CD4-positive, alpha-beta T cell treated with Interleukin-4 for 1 hour (primary cell): Measurements from ENCODE around the gene KHSRP.

Experiments
- DNase-seq, 2 donors: peaks; one replicate each; pipeline ENCODE4 v3.0.0-alpha.2; 2020 to 2022

The KHSRP gene

GRCh38 chr19:6424195-6424938, at the start of gene KHSRP:
KHSRP (minus strand) TSS chr19:6424811; CDS start chr19:6424701, 110 bp downstream.
- DNase-seq, result peak in 1 of 2 donors; percentile 22

- DNase-seq, result no peak
Observed at GRCh38 chr19:6473647-6474046, 49.0 kb upstream of the KHSRP start.

- no peak for DNase-seq
Observed at GRCh38 chr19:6472713-6473112, 48.1 kb upstream of the KHSRP start.

- no peak for DNase-seq
Observed at GRCh38 chr19:6471076-6471475, 46.5 kb upstream of the KHSRP start.

- DNase-seq, result no peak
Observed at GRCh38 chr19:6470173-6470572, 45.6 kb upstream of the KHSRP start.

GRCh38 chr19:6467384-6467783, 42.8 kb upstream of the KHSRP start:
- DNase-seq, result no peak

GRCh38 chr19:6466526-6467248, 42.1 kb upstream of the KHSRP start:
- no peak for DNase-seq

- no peak for DNase-seq
Observed at GRCh38 chr19:6465663-6466062, 41.1 kb upstream of the KHSRP start.

- DNase-seq, result no peak
Observed at GRCh38 chr19:6465006-6465405, 40.4 kb upstream of the KHSRP start.

- peak; percentile 61 to 66 for DNase-seq
Observed at GRCh38 chr19:6464070-6464873, 39.7 kb upstream of the KHSRP start, which contains the start of gene CRB3. CRB3 (plus strand) TSS chr19:6464271; CDS start chr19:6464702, 431 bp downstream.

- peak; percentile 95 to 97 for DNase-seq
Observed at GRCh38 chr19:6460099-6460884, 35.7 kb upstream of the KHSRP start.

- peak; percentile 60 to 65 for DNase-seq
Observed at GRCh38 chr19:6459262-6460098, 34.9 kb upstream of the KHSRP start, which contains the start of gene SLC25A23. SLC25A23 (minus strand) TSS chr19:6459792; CDS start chr19:6459628, 164 bp downstream.

- no peak for DNase-seq
Observed at GRCh38 chr19:6458695-6459261, 34.2 kb upstream of the KHSRP start.

- DNase-seq, result no peak
Observed at GRCh38 chr19:6457958-6458694, 33.5 kb upstream of the KHSRP start.

- DNase-seq, result no peak
Observed at GRCh38 chr19:6455924-6456323, 31.3 kb upstream of the KHSRP start.

GRCh38 chr19:6453951-6454565, 29.4 kb upstream of the KHSRP start:
- no peak for DNase-seq

GRCh38 chr19:6452899-6453298, 28.3 kb upstream of the KHSRP start:
- no peak for DNase-seq

- no peak for DNase-seq
Observed at GRCh38 chr19:6452223-6452614, 27.6 kb upstream of the KHSRP start.

- DNase-seq, result no peak
Observed at GRCh38 chr19:6451583-6452222, 27.1 kb upstream of the KHSRP start.
